Vagina (tissue), 2 donors: Measurements from ENCODE around the gene RRH.

Experiments
- CTCF ChIP-seq, 3 experiments: fragments of 450-650 bp in 2 of 3; fragments of 200-600 bp in 1 of 3; sonication (generic) in 1 of 3; IDR thresholded peaks; one replicate each; pipeline ENCODE4 v1.5.1; 2017 to 2019; ENCODE audit warnings: antibody characterized with exemption in 3 of 3, mild to moderate bottlenecking in 2 of 3, moderate library complexity in 2 of 3
- POLR2A ChIP-seq, 2 donors: fragments of 450-650 bp; IDR thresholded peaks; one replicate each; pipeline ENCODE4 v1.6.1; 2017; ENCODE audit warnings: antibody characterized with exemption in 2 of 2, mild to moderate bottlenecking in 2 of 2, moderate library complexity in 2 of 2

- TF ChIP-seq CTCF (IDR thresholded peaks at IDR 0.05) (no peak), POLR2A (IDR thresholded peaks at IDR 0.05) (no peak)
Observed at GRCh38 chr4:109864134-109864533, 36.4 kb downstream of the RRH start.
